MCF 10A (cell line): ENCODE results near the gene ZNF827. TPM values are rescaled to one million over a fixed set of nuclear protein-coding genes. Genes with fewer than 3 reads are reported as not detected.

Experiments used
- BruUV-seq: library from RNA; stranded (reverse); fragments of 400-500 nt; replicated peaks from 2 replicates; lab custom pipeline; 2021; lab: Mats Ljungman, UMichigan
- CTCF ChIA-PET: fragments of 300-600 bp; sonication (Branson Sonifier 250); formaldehyde crosslinking; extraction: SDS; loops from one replicate; lab custom pipeline; 2021; ENCODE audit warnings: antibody characterized with exemption, inconsistent platforms; lab: Yijun Ruan, JAX
- POLR2A ChIA-PET: fragments of 300-600, 350-650 bp; sonication (Branson Sonifier 250); formaldehyde crosslinking; extraction: SDS; loops from one replicate; lab custom pipeline; 2020; ENCODE audit warnings: antibody characterized with exemption, inconsistent platforms; lab: Yijun Ruan, JAX
- DNase-seq: peaks from one replicate; pipeline ENCODE4 v3.0.0-alpha.2; 2018; ENCODE audit not compliant: unreplicated experiment
- H3K27ac Mint-ChIP-seq: one replicate; pipeline ENCODE4 v1.8.0; 2022; ENCODE audit warnings: mild to moderate bottlenecking, low read depth, mixed read lengths; ENCODE audit not compliant: unreplicated experiment
- H3K27me3 Mint-ChIP-seq: one replicate; pipeline ENCODE4 v1.8.0; 2022; ENCODE audit warnings: mixed read lengths; ENCODE audit not compliant: insufficient read depth, unreplicated experiment
- H3K36me3 Mint-ChIP-seq: one replicate; pipeline ENCODE4 v1.8.0; 2022; ENCODE audit warnings: mild to moderate bottlenecking, moderate library complexity, mixed read lengths; ENCODE audit not compliant: insufficient read depth, unreplicated experiment
- H3K4me1 Mint-ChIP-seq: one replicate; pipeline ENCODE4 v1.8.0; 2022; ENCODE audit warnings: mixed read lengths; ENCODE audit not compliant: insufficient read depth, unreplicated experiment
- H3K4me3 Mint-ChIP-seq: one replicate; pipeline ENCODE4 v1.8.0; 2022; ENCODE audit warnings: mild to moderate bottlenecking, moderate library complexity, mixed read lengths; ENCODE audit not compliant: unreplicated experiment
- H3K9me3 Mint-ChIP-seq: one replicate; pipeline ENCODE4 v1.8.0; 2022; ENCODE audit warnings: mixed read lengths; ENCODE audit not compliant: unreplicated experiment
- intact Hi-C: fragments of 100-400 bp; cut with micrococcal nuclease; formaldehyde crosslinking; loops from 2 replicates; pipeline ENCODE4 v1.14.1; 2022
- total RNA-seq: library from RNA; stranded (reverse); gene quantifications from 2 replicates; pipeline ENCODE4 v1.2.3, GENCODE V29; 2022
- TF ChIP-seq, protein P1 (sequence below): fragments of 200-600 bp; IDR thresholded peaks from one replicate; pipeline ENCODE4 v1.8.0; 2022; ENCODE audit warnings: antibody characterized with exemption, mild to moderate bottlenecking; ENCODE audit not compliant: unreplicated experiment

Gene ZNF827
- total RNA-seq, 1 experiment from 2014 or later, result 11.3 TPM

DNA sequence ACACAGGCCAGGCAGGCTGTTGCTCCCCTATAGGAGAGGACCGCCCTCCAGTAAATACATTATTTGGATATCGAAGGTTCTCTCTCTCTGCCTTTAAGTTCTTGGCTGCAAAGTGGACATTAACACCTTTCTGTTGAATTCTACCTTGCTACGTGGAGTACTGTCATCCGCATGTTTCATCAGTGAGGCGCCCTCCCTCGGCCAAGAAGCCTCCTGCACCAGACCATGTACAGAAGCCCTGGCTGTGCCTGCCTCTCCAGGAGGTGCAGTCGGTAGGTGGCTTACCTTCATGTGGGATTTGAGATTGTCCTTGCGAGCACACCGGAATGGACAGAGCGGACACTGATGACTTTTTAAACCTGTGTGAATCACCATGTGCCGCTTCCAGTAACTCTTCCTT, 46.7 kb downstream of the ZNF827 start:
- no peaks in the 10 kb centered on the region for H3K27me3 Mint-ChIP-seq
- no peak for DNase-seq
- intact Hi-C loops, result no loop called here
- TF ChIP-seq, protein P1, sequence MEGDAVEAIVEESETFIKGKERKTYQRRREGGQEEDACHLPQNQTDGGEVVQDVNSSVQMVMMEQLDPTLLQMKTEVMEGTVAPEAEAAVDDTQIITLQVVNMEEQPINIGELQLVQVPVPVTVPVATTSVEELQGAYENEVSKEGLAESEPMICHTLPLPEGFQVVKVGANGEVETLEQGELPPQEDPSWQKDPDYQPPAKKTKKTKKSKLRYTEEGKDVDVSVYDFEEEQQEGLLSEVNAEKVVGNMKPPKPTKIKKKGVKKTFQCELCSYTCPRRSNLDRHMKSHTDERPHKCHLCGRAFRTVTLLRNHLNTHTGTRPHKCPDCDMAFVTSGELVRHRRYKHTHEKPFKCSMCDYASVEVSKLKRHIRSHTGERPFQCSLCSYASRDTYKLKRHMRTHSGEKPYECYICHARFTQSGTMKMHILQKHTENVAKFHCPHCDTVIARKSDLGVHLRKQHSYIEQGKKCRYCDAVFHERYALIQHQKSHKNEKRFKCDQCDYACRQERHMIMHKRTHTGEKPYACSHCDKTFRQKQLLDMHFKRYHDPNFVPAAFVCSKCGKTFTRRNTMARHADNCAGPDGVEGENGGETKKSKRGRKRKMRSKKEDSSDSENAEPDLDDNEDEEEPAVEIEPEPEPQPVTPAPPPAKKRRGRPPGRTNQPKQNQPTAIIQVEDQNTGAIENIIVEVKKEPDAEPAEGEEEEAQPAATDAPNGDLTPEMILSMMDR, result no peak
- H3K9me3 Mint-ChIP-seq, result no peaks in the 10 kb centered on the region
- POLR2A ChIA-PET, result interaction anchor here (0.9 kb wide), 1 partner anchor 269 kb away, joined by 3 read pairs; no protein-coding TSS in a partner anchor
- H3K27ac Mint-ChIP-seq, result no peak overlapping the region
- BruUV-seq, result no TSS peak
- CTCF ChIA-PET, result interaction anchor here (0.7 kb wide), 1 partner anchor 64 kb away, joined by 3 read pairs; no protein-coding TSS in a partner anchor
- no peak overlapping the region for H3K4me3 Mint-ChIP-seq
- peaks cover 4% of the 10 kb centered on the region for H3K36me3 Mint-ChIP-seq
- H3K4me1 Mint-ChIP-seq, result no peaks in the 10 kb centered on the region

DNA sequence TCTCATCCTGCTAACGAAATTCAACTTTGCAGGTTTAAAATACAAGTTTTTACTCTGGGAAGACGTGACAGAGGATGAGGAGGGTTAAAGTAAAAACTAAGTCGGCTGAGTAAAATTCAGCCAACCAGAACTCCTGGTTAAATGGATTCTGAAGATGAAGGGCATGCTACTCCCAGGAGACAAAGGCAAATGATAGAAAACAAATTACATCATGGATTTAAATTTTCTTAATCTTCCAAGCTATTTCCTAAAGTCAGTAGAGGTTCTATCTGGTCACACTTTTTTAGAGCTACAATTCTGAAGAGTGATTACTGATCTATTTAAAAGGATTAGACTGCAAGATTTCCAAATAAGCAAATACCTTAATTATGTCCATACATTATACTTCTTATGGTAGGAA, 47.9 kb downstream of the ZNF827 start:
- Mint-ChIP-seq H3K27ac (no peak overlapping the region), H3K27me3 (no peaks in the 10 kb centered on the region), H3K36me3 (peaks cover 11% of the 10 kb centered on the region), H3K9me3 (no peaks in the 10 kb centered on the region), H3K4me3 (no peak overlapping the region), H3K4me1 (no peaks in the 10 kb centered on the region)
- TF ChIP-seq, protein P1, result no peak
- no peak for DNase-seq
- BruUV-seq, result no TSS peak
- CTCF ChIA-PET, result no interaction called here
- POLR2A ChIA-PET, result interaction anchor here (0.5 to 0.9 kb wide), 5 partner anchors 9 to 267 kb away, joined by 3 to 4 read pairs (median 3); no protein-coding TSS in a partner anchor
- intact Hi-C loops, result no loop called here

DNA sequence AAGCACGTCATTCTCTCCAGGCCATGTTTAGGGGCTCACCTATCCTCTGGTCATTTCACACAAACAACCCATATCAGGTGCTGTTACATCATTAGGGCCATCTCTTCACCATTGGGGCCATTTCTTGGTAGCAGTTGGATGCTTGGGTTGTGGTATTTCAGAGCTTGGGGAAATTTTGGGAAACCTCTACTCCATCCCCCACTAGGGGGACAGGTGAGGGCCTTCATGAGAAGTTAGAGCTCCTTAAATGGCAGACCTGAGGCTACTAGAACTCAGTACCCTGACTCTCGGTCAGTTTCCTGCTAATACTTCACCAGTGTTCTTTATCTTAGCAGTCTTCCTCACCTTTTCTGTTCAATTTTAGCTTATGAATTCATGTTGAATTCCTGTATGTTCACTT, 50.2 kb downstream of the ZNF827 start:
- no peaks in the 10 kb centered on the region for H3K4me1 Mint-ChIP-seq
- no peak for DNase-seq
- H3K27ac Mint-ChIP-seq, result no peak overlapping the region
- H3K27me3 Mint-ChIP-seq, result no peaks in the 10 kb centered on the region
- H3K9me3 Mint-ChIP-seq, result no peaks in the 10 kb centered on the region
- CTCF ChIA-PET, result interaction anchor here (0.6 to 1.1 kb wide), 8 partner anchors 8 to 286 kb away, joined by 3 to 4 read pairs (median 3); no protein-coding TSS in a partner anchor
- TF ChIP-seq, protein P1, result no peak
- POLR2A ChIA-PET, result interaction anchor here (1.6 kb wide), 1 partner anchor 9 kb away, joined by 5 read pairs; no protein-coding TSS in a partner anchor
- H3K4me3 Mint-ChIP-seq, result no peak overlapping the region
- no TSS peak for BruUV-seq
- H3K36me3 Mint-ChIP-seq, result peaks cover 15% of the 10 kb centered on the region
- intact Hi-C loops, result loop anchor here (5.0 kb wide), 2 partner anchors 156 to 271 kb away; partner anchors contain the start of gene MMAA

DNA sequence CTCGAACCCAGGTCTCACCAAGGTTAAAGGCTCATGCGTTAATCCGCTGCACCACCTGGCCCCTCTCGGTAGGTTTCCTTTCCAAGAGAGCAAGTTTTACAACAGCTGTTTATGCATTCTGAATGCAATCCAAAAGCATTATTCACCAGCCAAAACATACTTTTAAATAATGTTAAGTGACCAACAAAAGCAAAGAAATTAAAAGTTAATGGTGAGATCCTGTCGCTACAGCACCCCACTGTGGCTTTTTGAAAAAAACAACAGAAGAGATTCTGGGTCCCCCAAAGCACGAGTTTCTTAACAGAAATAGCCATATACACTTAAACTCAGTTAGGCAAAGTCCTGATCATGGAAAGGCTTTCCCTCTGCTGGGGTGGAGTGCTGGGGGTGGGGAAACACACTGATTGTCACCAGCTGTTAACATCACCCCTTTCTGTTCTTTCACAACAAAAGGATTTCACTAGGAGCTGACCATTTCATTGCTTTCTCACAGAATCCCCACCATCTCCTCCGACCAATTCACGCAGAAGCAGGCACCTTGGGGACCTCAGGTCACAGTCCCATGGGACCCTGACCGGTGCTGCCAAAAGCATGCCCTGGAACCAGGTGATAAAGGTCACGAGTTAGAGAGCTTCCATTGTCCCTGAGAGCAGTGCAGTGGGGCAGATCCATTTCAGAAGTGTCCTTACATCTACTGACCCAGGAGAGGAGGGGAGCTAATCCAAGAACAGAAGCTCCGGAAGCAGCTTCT, 51.2 kb downstream of the ZNF827 start:
- ChIA-PET POLR2A (interaction anchor here (1.6 kb wide), 1 partner anchor 8 kb away, joined by 5 read pairs; no protein-coding TSS in a partner anchor), CTCF (interaction anchor here (0.7 to 1.1 kb wide), 9 partner anchors 9 to 638 kb away, joined by 3 to 4 read pairs (median 3); no protein-coding TSS in a partner anchor)
- BruUV-seq, result no TSS peak
- no peaks in the 10 kb centered on the region for H3K27me3 Mint-ChIP-seq
- no peaks in the 10 kb centered on the region for H3K9me3 Mint-ChIP-seq
- no peak for DNase-seq
- intact Hi-C loops, result loop anchor here (5.0 kb wide), 2 partner anchors 155 to 270 kb away; partner anchors contain the start of gene MMAA
- H3K4me1 Mint-ChIP-seq, result peaks cover 2% of the 10 kb centered on the region
- H3K27ac Mint-ChIP-seq, result no peak overlapping the region
- no peak overlapping the region for H3K4me3 Mint-ChIP-seq
- peaks cover 15% of the 10 kb centered on the region for H3K36me3 Mint-ChIP-seq
- TF ChIP-seq, protein P1, result no peak
